ENCODE data around the gene TMEM240.
"Not testable (repeated sequence)": the region's sequence is repeated elsewhere in the genome, so short reads cannot be mapped to it uniquely, and the experiment has no call there.

The TMEM240 gene

DNA sequence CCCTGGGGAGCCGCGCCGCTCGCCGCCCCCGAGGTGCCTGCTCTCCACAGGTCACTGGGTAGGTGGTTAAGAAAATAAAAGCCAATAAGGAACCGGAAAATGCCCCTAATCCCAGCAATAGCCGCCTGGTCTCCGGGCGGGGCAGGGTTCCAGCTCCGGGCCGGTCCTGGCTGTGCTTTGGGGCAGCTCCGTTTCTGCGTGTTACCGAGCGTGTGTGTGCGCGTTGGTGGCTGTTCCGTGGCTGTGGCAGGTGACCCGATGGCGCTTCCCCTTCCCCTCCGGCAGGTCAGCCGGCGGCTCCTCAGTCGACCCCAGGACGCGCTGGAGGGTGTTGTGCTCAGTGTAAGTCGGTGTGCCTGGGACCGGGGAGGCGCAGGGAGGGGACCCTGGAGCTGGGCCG, 17.2 kb downstream of the TMEM240 start:
- DNase-seq, result not testable (repeated sequence)

DNA sequence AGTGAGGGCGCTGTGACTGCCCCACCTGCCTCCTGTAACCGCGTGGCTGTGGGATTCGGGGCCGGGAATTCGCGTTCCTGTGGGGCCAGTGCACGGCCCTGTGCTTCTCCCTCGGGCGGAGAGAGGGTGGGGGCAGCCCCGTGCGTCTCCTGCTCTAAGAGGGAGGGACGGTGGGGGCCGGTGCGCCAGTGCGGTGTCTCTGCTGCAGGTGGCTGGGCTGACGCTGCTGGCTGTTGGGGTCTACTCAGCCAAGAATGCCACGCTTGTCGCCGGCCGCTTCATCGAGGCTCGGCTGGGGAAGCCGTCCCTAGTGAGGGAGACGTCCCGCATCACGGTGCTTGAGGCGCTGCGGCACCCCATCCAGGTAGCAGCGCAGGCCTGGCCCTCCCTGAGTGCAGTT, 17.9 kb downstream of the TMEM240 start:
- DNase-seq, result not testable (repeated sequence)

GRCh38 chr1:1521331-1521730, 19.1 kb downstream of the TMEM240 start:
- DNase-seq, result no peak

DNA sequence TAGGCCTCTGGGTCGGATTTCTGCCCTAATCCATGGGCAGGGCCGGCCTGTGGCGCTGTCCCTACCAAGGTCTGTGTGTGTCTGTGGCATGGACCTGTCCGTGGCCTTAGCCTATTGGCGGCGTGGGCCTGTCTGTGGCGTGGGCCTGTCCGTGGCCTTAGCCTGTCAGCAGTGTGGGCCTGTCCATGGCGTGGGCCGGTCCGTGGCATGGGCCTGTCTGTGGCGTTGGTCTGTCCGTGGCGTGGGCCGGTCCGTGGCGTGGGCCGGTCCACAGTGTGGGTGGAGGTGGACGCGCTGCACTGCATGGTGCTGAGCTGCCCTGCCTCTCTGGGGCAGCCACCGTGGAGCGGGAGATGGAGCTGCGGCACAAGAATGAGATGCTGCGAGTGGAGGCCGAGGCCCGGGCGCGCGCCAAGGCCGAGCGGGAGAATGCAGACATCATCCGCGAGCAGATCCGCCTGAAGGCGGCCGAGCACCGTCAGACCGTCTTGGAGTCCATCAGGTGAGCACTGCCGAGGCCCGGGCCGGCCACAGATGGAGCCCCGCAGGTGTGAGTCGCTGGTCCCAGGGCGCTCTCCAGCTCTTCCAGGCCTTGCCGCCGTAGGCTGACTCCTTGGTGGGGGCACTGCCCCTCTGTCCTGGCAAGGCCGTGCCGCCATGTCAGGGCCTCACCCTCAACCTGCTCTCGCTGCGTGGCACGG, 20.5 kb downstream of the TMEM240 start:
- not testable (repeated sequence) for DNase-seq

DNA sequence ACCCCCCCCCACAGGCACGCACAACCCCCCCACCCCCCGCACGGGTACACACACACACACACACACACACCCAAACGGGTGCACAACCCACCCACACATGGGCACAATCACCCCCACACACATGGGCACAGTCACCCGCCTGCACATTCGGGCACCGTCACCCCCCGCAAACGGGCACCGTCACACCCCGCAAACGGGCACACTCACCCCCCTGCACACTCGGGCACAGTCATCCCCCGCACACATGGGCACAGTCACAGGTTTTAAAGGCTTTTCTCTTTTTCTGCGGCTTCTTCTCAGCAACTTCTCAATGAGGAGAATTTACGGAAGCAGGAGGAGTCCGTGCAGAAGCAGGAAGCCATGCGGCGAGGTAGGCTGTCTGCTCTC, 21.8 kb downstream of the TMEM240 start:
- DNase-seq, result not testable (repeated sequence)

GRCh38 chr1:1517973-1518620, 22.3 kb downstream of the TMEM240 start:
- no peak for DNase-seq

DNA sequence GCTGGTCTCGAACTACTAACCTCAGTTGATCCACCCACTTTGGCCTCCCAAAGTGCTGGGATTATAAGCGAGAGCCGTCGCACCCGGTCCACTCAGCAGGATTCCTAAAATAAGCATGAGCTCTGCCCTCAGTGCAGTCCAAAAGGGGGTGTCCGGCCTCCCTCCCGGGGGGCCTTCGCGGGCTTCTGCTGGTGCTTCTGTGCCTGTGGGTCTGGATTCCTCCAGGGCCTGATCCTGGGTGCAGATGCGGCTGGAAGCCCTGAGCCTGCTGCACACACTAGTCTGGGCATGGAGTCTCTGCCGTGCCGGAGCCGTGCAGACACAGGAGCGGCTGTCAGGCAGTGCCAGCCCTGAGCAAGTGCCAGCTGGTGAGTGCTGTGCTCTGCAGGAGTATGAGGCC, 23.5 kb downstream of the TMEM240 start:
- DNase-seq, result not testable (repeated sequence)

DNA sequence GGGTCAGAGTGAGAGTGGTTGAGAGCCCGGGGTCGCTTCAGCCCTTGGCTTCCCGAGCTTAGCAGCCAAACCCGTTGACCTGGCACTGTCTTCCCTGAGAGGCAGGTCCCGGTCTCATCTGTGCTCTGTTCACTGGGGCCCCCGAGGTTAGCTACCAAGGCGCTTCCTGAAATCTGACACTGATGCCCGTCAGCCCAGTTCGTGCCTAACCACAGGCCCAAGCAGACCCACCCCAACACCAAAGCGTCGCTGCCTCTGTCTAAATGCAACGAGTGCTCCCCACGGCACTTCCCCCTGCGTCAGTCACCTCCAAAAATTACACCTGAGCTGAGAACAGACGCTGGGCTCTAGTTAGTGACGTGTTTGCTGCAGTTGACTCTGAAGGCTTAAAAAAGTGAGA, 26.0 kb downstream of the TMEM240 start:
- not testable (repeated sequence) for DNase-seq

- DNase-seq, result not testable (repeated sequence)
Observed at GRCh38 chr1:1513675-1514074, 26.7 kb downstream of the TMEM240 start.

GRCh38 chr1:1512425-1512824, 28.0 kb downstream of the TMEM240 start:
- DNase-seq, result not testable (repeated sequence)

- DNase-seq, result peak; percentile 99
Observed at GRCh38 chr1:1511533-1512285, 28.7 kb downstream of the TMEM240 start, which contains the start of gene ATAD3A. Gene ATAD3A, plus strand, starts transcription at chr1:1512162. Its CDS starts 107 bp downstream, at chr1:1512269.

DNA sequence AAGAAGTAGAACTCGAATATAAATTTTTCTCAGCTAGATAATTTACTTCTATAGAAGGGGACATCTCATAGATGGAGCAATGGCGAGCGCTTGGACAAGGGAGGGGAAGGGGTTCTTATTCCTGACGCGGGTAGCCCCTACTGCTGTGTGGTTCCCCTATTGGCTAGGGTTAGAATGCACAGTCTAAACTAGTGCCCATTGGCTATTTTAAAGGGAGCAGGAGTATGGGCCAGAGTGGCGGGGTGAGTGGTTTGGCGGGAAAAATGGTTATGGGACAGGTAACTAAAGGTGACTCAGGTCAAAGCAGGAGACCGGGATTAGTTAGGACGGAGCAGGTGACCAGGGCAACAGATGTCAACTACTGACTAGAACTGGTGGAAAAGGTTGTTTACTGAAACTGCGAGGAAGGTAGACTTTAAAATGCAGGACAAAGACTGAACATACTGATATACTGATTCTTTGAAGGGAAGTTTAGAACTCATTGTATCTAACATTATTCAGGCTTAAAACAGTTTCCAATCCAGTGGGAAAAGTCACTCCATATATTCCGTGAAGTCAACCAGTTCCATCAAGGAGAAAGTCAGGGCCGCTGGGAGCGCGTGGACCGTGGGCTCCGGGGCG, 29.4 kb downstream of the TMEM240 start:
- DNase-seq, result no peak

GRCh38 chr1:1509465-1509850, 31.0 kb downstream of the TMEM240 start:
- not testable (repeated sequence) for DNase-seq

DNA sequence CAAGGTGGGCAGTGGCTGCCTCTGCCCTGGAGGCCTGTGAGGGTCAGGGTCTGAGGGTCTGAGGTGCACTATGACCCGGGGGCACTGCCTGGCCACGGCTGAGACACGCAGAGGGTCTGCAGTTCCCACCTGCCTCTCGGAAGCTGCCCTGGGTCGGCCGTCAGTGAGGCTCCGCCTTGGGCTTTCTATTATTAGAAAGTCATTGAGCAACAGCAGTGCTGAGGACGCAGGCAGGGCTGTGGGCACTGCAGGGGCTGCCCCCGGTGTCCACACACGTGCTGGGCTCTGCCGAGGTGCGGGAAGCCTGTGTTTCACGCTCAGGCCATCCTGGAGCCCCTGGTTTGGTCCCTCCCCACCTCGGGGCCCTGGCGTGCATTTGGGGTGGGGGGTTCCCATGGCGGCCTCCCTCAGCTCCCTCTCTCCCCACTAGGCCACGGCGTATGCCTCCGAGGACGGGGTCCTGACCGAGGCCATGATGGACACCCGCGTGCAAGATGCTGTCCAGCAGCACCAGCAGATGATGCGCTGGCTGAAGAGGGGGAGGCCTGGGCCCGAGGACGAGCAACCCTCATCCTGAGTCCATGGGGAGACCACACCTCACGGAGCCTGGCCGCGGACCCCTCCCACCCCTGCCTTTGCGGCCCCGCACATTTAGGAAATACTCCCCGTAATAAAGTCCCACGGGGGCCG, 31.5 kb downstream of the TMEM240 start:
- DNase-seq, result not testable (repeated sequence)

DNA sequence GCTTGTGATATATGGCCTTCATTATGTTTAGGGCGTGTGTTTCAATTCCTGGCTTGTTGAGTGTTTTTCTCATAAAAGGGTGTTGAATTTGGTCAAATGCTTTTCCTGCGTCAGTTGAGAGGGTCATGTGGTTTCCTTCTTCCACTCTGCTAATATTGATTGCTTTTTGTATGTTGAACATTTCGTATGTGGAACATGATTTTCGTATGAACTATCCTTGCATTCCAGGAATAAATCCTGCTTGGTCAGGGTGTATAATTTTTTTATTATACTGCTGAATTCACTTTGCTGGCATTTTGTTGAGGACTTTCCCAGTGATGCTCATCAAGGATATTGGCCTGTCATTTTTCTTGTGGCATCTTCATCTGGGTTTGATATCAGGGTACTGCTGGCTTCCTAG, 33.1 kb downstream of the TMEM240 start:
- DNase-seq, result no peak

GRCh38 chr1:1505801-1506200, 34.6 kb downstream of the TMEM240 start:
- DNase-seq, result not testable (repeated sequence)

GRCh38 chr1:1505366-1505798, 35.0 kb downstream of the TMEM240 start:
- not testable (repeated sequence) for DNase-seq

GRCh38 chr1:1504777-1505365, 35.6 kb downstream of the TMEM240 start:
- peak; percentile 55 for DNase-seq

DNA sequence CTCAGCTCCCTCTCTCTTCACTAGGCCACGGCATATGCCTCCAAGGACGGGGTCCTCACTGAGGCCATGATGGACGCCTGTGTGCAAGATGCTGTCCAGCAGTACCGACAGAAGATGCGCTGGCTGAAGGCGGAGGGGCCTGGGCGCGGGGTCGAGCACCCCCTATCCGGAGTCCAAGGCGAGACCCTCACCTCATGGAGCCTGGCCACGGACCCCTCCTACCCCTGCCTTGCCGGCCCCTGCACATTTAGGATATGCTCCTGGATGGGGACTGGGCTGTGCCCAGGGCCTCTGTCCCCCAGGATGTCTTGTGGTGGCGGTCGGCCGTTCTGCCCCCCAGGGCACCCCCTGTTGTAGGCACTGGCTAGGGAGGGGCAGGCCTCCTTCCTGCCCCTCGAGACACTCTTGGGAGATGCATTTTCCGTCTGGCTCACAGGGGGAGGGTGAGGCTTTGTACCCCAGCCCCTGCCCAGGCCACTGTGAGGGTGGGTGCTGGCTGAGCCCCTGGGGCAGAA, 44.9 kb downstream of the TMEM240 start:
- DNase-seq, result not testable (repeated sequence)

DNA sequence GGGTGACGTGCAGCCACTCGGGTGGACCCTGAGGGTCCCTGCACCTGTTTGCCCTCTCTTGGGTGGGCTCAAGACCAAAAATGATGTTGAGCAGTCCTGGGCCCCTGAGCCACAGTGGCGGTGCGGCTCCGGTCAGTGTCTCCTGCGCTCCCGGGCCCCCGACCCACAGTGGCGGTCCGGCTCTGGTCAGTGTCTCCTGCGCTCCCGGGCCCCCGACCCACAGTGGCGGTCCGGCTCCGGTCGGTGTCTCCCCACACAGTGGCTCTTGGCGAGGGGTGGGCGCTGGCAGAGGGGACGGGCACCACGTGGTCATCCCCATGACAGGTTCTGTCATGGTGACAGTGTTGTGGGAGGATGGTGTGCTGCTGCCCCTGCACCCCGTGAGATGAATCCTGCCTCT, 46.1 kb downstream of the TMEM240 start:
- not testable (repeated sequence) for DNase-seq

DNA sequence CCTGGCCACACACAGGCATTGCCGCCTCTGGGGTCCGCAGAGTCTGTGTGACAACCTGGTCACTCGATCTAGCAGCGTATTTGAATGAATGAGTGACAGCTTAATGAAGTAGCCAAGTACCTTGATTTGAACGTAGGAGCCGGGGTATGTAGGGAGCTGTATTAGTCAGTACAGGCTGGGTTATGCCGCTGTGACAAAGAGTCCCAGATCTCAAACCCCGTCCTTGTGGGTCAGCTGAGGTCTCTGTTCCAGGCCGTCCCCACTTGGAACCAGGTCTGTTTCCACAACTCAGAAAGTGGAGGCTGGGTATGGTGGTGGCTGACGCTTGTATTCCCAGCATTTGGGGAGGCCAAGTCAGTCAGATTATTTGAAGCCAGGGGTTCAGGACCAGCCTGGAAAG, 48.8 kb downstream of the TMEM240 start:
- no peak for DNase-seq
